GM23338 (cell line): ENCODE results near the gene BCAS3. TPM values are rescaled to one million over a fixed set of nuclear protein-coding genes. Genes with fewer than 3 reads are reported as not detected.

Source experiments
- ATAC-seq: fragments of 200-7000 bp; cut with Tn5 transposase; 3 replicates; pipeline ENCODE4 v1.9.1; 2020
- DNase-seq: peaks from one replicate; pipeline ENCODE4 v3.0.0-alpha.2; 2015; ENCODE audit warnings: low spot score
- H2AFZ ChIP-seq: fragments of 200-600 bp; sonication (generic); 2 replicates; pipeline ENCODE4 v1.8.0; 2016; ENCODE audit warnings: antibody characterized with exemption, mild to moderate bottlenecking, moderate library complexity
- H3F3A ChIP-seq: fragments of 200-600 bp; sonication (generic); replicated peaks from 2 replicates; pipeline ENCODE4 v1.8.0; 2017; ENCODE audit warnings: antibody characterized with exemption, mixed run types, low read depth
- H3K27ac ChIP-seq: fragments of 200-600 bp; sonication (generic); 2 replicates; pipeline ENCODE4 v1.6.1; 2016; ENCODE audit warnings: low read depth
- H3K27me3 ChIP-seq: fragments of 200-600 bp; sonication (generic); 2 replicates; pipeline ENCODE4 v1.8.0; 2016; ENCODE audit warnings: mild to moderate bottlenecking, mixed run types, moderate library complexity; ENCODE audit not compliant: insufficient read depth
- H3K36me3 ChIP-seq: fragments of 200-600 bp; sonication (generic); 2 replicates; pipeline ENCODE4 v1.8.0; 2016; ENCODE audit warnings: mild to moderate bottlenecking; ENCODE audit not compliant: insufficient read depth
- H3K4me1 ChIP-seq: fragments of 200-600 bp; sonication (generic); 2 replicates; pipeline ENCODE4 v1.8.0; 2016; ENCODE audit warnings: mild to moderate bottlenecking, moderate library complexity; ENCODE audit not compliant: insufficient read depth
- H3K4me2 ChIP-seq: fragments of 200-600 bp; sonication (generic); 2 replicates; pipeline ENCODE4 v1.7.1; 2017; ENCODE audit warnings: mixed run types
- H3K4me3 ChIP-seq: fragments of 200-600 bp; sonication (generic); 2 replicates; pipeline ENCODE4 v1.6.1; 2016; ENCODE audit warnings: mixed run types
- H3K79me2 ChIP-seq: fragments of 200-600 bp; sonication (generic); replicated peaks from 2 replicates; pipeline ENCODE4 v1.8.0; 2017; ENCODE audit warnings: mild to moderate bottlenecking; ENCODE audit not compliant: insufficient read depth
- H3K9me2 ChIP-seq: fragments of 200-600 bp; sonication (generic); 2 replicates; pipeline ENCODE4 v1.8.0; 2017; ENCODE audit not compliant: insufficient read depth
- H4K20me1 ChIP-seq: fragments of 200-600 bp; sonication (generic); replicated peaks from 2 replicates; pipeline ENCODE4 v1.8.0; 2017; ENCODE audit warnings: mild to moderate bottlenecking; ENCODE audit not compliant: insufficient read depth
- H3K27ac Mint-ChIP-seq: 2 replicates; pipeline ENCODE4 v1.8.0; 2020; ENCODE audit warnings: inconsistent platforms, mild to moderate bottlenecking, moderate library complexity, mixed read lengths
- H3K27me3 Mint-ChIP-seq: 3 replicates; pipeline ENCODE4 v1.8.0; 2022; ENCODE audit warnings: low read depth, mild to moderate bottlenecking, moderate library complexity, mixed read lengths, inconsistent platforms; ENCODE audit not compliant: insufficient read depth, poor library complexity
- H3K36me3 Mint-ChIP-seq: 3 replicates; pipeline ENCODE4 v1.8.0; 2021; ENCODE audit warnings: low read depth, mild to moderate bottlenecking, inconsistent platforms, moderate library complexity, mixed read lengths
- H3K4me1 Mint-ChIP-seq: 3 replicates; pipeline ENCODE4 v1.8.0; 2020; ENCODE audit warnings: mild to moderate bottlenecking, inconsistent platforms, mixed read lengths
- H3K4me3 Mint-ChIP-seq: 3 replicates; pipeline ENCODE4 v1.8.0; 2021; ENCODE audit warnings: moderate library complexity, mild to moderate bottlenecking, inconsistent platforms, mixed read lengths
- H3K9me3 Mint-ChIP-seq: 3 replicates; pipeline ENCODE4 v1.8.0; 2020; ENCODE audit warnings: moderate library complexity, mild to moderate bottlenecking, inconsistent platforms, mixed read lengths
- CREB1 ChIP-seq: fragments of 250-450 bp; sonication (Bioruptor Pico); IDR thresholded peaks from 2 replicates; pipeline ENCODE4 v1.5.0; 2020; ENCODE audit warnings: low read depth, mild to moderate bottlenecking, moderate library complexity
- CTCF ChIP-seq, 2 experiments: fragments of 200-600 bp in 1 of 2; sonication (generic) in 1 of 2; conservative IDR thresholded peaks; 2 replicates each; pipeline versions ENCODE4 v1.5.1 to v1.6.1; 2016 to 2017; ENCODE audit warnings: antibody characterized with exemption in 2 of 2, low read depth in 2 of 2, mild to moderate bottlenecking in 2 of 2, moderate library complexity in 1 of 2
- EZH2 ChIP-seq: fragments of 200-600 bp; sonication (generic); IDR thresholded peaks from one replicate; pipeline ENCODE4 v1.8.0; 2017; ENCODE audit warnings: antibody characterized with exemption, mild to moderate bottlenecking, low read depth; ENCODE audit not compliant: unreplicated experiment
- EZH2phosphoT487 ChIP-seq: fragments of 200-600 bp; sonication (generic); IDR thresholded peaks from one replicate; pipeline ENCODE4 v1.8.1; 2018; ENCODE audit warnings: antibody characterized with exemption; ENCODE audit not compliant: unreplicated experiment
- NANOG ChIP-seq: IDR thresholded peaks from 2 replicates; pipeline ENCODE4 v1.6.1; 2016; ENCODE audit warnings: antibody characterized with exemption, borderline replicate concordance
- ZNF114 ChIP-seq: fragments of 250-450 bp; sonication (Bioruptor Pico); IDR thresholded peaks from 2 replicates; pipeline ENCODE4 v1.5.0; 2020; ENCODE audit warnings: mild to moderate bottlenecking, moderate library complexity
- polyA plus RNA-seq: library from polyadenylated mRNA; unstranded; fragments of >200 nt; fragmentation: Nextera tagmentation; extraction: Ambion mirVana; gene quantifications from 2 replicates; pipeline ENCODE4 v1.2.1, GENCODE V29; 2016
- total RNA-seq: library from RNA; depleted of rRNA; stranded (reverse); fragments of >200 nt; shearing (Covaris generic); gene quantifications from 2 replicates; pipeline ENCODE4 v1.2.3, GENCODE V29; 2014
- TF ChIP-seq, protein P1 (sequence below): fragments of 250-450 bp; sonication (Bioruptor Pico); IDR thresholded peaks from 2 replicates; pipeline ENCODE4 v1.5.0; 2020; ENCODE audit warnings: mild to moderate bottlenecking, moderate library complexity
- TF ChIP-seq, protein P2 (sequence below): IDR thresholded peaks from 2 replicates; pipeline ENCODE4 v1.6.1; 2016; ENCODE audit warnings: antibody characterized with exemption

BCAS3 gene
- total and polyA plus RNA-seq, 2 experiments from 2014 or later: 8.2 to 28.0 TPM

DNA sequence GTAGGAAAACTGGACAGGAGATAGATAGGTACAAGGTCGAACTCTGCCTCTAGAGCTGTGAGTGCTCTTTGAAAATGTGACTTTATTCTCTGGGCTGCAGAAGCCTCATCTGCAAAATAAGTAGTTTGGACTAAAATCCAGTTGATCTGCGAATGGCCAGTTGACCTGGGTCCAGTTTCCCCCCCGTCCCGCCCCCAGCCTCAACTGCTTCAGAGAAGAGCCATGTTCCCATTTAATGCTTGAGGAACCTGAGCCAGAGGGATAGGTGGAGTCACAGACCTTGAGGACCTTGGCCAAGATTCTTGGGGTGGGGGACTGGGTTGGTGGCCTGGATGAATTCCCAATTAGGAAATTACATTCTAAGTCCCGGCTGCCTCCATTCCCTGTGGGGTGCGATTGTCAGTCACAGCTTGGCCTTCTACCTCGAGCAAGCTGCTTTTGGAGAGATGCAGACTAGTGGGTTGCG is 736.0 kb downstream of the BCAS3 start (continued):
- TF ChIP-seq, protein P1, sequence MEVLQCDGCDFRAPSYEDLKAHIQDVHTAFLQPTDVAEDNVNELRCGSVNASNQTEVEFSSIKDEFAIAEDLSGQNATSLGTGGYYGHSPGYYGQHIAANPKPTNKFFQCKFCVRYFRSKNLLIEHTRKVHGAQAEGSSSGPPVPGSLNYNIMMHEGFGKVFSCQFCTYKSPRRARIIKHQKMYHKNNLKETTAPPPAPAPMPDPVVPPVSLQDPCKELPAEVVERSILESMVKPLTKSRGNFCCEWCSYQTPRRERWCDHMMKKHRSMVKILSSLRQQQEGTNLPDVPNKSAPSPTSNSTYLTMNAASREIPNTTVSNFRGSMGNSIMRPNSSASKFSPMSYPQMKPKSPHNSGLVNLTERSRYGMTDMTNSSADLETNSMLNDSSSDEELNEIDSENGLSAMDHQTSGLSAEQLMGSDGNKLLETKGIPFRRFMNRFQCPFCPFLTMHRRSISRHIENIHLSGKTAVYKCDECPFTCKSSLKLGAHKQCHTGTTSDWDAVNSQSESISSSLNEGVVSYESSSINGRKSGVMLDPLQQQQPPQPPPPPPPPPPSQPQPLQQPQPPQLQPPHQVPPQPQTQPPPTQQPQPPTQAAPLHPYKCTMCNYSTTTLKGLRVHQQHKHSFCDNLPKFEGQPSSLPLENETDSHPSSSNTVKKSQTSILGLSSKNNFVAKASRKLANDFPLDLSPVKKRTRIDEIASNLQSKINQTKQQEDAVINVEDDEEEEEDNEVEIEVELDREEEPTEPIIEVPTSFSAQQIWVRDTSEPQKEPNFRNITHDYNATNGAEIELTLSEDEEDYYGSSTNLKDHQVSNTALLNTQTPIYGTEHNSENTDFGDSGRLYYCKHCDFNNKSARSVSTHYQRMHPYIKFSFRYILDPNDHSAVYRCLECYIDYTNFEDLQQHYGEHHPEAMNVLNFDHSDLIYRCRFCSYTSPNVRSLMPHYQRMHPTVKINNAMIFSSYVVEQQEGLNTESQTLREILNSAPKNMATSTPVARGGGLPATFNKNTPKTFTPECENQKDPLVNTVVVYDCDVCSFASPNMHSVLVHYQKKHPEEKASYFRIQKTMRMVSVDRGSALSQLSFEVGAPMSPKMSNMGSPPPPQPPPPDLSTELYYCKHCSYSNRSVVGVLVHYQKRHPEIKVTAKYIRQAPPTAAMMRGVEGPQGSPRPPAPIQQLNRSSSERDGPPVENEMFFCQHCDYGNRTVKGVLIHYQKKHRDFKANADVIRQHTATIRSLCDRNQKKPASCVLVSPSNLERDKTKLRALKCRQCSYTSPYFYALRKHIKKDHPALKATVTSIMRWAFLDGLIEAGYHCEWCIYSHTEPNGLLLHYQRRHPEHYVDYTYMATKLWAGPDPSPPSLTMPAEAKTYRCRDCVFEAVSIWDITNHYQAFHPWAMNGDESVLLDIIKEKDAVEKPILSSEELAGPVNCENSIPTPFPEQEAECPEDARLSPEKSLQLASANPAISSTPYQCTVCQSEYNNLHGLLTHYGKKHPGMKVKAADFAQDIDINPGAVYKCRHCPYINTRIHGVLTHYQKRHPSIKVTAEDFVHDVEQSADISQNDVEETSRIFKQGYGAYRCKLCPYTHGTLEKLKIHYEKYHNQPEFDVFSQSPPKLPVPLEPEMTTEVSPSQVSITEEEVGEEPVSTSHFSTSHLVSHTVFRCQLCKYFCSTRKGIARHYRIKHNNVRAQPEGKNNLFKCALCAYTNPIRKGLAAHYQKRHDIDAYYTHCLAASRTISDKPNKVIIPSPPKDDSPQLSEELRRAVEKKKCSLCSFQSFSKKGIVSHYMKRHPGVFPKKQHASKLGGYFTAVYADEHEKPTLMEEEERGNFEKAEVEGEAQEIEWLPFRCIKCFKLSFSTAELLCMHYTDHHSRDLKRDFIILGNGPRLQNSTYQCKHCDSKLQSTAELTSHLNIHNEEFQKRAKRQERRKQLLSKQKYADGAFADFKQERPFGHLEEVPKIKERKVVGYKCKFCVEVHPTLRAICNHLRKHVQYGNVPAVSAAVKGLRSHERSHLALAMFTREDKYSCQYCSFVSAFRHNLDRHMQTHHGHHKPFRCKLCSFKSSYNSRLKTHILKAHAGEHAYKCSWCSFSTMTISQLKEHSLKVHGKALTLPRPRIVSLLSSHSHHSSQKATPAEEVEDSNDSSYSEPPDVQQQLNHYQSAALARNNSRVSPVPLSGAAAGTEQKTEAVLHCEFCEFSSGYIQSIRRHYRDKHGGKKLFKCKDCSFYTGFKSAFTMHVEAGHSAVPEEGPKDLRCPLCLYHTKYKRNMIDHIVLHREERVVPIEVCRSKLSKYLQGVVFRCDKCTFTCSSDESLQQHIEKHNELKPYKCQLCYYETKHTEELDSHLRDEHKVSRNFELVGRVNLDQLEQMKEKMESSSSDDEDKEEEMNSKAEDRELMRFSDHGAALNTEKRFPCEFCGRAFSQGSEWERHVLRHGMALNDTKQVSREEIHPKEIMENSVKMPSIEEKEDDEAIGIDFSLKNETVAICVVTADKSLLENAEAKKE: no peak

DNA sequence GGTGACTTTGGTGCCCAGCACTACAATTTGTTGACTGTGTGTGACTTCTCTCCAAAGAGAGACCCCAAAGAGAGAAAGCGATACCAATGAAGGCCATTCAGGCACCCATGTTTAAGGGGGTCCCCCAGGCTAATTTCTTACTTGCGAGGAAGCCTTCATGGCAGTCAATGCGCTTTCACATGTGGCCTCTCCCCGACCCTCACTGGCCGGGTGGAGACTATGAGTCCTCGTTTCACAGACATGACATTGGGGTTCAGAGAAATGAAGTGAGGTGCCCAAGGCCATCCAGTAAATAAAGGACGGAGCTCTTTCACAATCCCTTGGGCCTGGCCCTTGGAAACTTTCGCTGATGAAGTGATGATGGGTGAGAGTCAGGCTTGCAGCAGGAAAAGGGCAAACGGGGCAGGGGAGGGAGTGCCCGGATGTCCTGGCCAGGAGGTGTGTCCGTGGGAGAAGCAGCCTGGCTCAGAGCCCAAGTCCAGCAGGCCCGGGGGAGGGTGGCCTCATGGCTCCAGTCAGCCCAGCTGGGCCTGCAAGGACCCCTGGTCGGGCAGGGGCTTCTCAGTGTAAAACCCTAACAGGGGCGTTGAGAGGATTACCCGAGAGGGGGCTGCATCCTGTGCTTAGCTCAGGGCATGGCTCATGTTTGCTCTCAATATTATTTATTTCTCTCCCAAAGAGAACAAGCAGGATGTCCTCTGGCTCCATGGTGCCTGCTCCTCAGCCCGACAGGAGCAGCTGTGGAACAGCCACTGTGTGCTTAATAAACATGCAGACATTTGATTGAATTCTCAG is 736.7 kb downstream of the BCAS3 start:
- no peak for ATAC-seq
- H3K4me1 Mint-ChIP-seq: peaks cover 17% of the 10 kb centered on the region
- H3K9me3 Mint-ChIP-seq: no peaks in the 10 kb centered on the region
- no peak for DNase-seq
- peaks cover 15% of the 10 kb centered on the region; the same call in 1 of the 2 replicates for H3K4me1 ChIP-seq
- H3K27ac ChIP-seq: no peak overlapping the region
- no peaks in the 10 kb centered on the region for H3K9me2 ChIP-seq
- H3K27me3 ChIP-seq: peaks cover 84% of the 10 kb centered on the region
- H3K4me3 Mint-ChIP-seq: no peak overlapping the region
- H3K36me3 ChIP-seq: no peaks in the 10 kb centered on the region
- no peak overlapping the region for H2AFZ ChIP-seq
- H3K4me3 ChIP-seq: no peak overlapping the region
- H4K20me1 ChIP-seq: peaks cover 6% of the 10 kb centered on the region; the same call in 1 of the 2 replicates
- no peaks in the 10 kb centered on the region for H3K79me2 ChIP-seq
- H3F3A ChIP-seq: no peaks in the 10 kb centered on the region
- H3K27ac Mint-ChIP-seq: no peak overlapping the region
- TF ChIP-seq CTCF (conservative IDR thresholded peaks at IDR 0.05; ENCODE audit: low read depth in 2 of 2) (no peak), EZH2 (no peak), NANOG (no peak), EZH2phosphoT487 (no peak), ZNF114 (CRISPR knock-in tag) (no peak), CREB1 (no peak)
- TF ChIP-seq, protein P2, sequence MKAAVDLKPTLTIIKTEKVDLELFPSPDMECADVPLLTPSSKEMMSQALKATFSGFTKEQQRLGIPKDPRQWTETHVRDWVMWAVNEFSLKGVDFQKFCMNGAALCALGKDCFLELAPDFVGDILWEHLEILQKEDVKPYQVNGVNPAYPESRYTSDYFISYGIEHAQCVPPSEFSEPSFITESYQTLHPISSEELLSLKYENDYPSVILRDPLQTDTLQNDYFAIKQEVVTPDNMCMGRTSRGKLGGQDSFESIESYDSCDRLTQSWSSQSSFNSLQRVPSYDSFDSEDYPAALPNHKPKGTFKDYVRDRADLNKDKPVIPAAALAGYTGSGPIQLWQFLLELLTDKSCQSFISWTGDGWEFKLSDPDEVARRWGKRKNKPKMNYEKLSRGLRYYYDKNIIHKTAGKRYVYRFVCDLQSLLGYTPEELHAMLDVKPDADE: no peak
- H3K36me3 Mint-ChIP-seq: no peaks in the 10 kb centered on the region; the same call in 2 of the 3 replicates
- no peak overlapping the region for H3K4me2 ChIP-seq
- H3K27me3 Mint-ChIP-seq: peaks cover 70% of the 10 kb centered on the region
